ENCODE measurements around the gene ZNF618.

GRCh38 chr9:113991714-113992113 is 115.6 kb downstream of the ZNF618 start:
- TF ChIP-seq, protein P1, sequence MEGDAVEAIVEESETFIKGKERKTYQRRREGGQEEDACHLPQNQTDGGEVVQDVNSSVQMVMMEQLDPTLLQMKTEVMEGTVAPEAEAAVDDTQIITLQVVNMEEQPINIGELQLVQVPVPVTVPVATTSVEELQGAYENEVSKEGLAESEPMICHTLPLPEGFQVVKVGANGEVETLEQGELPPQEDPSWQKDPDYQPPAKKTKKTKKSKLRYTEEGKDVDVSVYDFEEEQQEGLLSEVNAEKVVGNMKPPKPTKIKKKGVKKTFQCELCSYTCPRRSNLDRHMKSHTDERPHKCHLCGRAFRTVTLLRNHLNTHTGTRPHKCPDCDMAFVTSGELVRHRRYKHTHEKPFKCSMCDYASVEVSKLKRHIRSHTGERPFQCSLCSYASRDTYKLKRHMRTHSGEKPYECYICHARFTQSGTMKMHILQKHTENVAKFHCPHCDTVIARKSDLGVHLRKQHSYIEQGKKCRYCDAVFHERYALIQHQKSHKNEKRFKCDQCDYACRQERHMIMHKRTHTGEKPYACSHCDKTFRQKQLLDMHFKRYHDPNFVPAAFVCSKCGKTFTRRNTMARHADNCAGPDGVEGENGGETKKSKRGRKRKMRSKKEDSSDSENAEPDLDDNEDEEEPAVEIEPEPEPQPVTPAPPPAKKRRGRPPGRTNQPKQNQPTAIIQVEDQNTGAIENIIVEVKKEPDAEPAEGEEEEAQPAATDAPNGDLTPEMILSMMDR (IDR thresholded peaks at IDR 0.05; ENCODE audit: low read depth, low read length, poor library complexity, severe bottlenecking) = no peak
- no peak for TF ChIP-seq EZH2phosphoT487 (IDR thresholded peaks at IDR 0.05; ENCODE audit: borderline replicate concordance, low read length)
